ENCODE results near the gene ZBTB9. TPM values are rescaled to one million over a fixed set of nuclear protein-coding genes. Genes with fewer than 3 reads are reported as not detected.

Gene ZBTB9
- polyA plus RNA-seq, 1 donor from 2014 or later = 9.0 TPM

- no peak overlapping the region for H3K4me3 Mint-ChIP-seq
- peaks cover 5 to 9% (median 7%) of the 10 kb centered on the region in 3 donors for H3K4me1 Mint-ChIP-seq
- peaks cover 8% of the 10 kb centered on the region for H3K36me3 Mint-ChIP-seq
- H3K9me3 Mint-ChIP-seq = no peaks in the 10 kb centered on the region
- H3K27ac Mint-ChIP-seq = no peak overlapping the region
- no peaks in the 10 kb centered on the region for H3K27me3 Mint-ChIP-seq
These were observed 16.7 kb upstream of the ZBTB9 start for GRCh38 chr6:33437666-33438065.

- Mint-ChIP-seq H3K27ac (peak overlapping the region in 1 of 3 donors; percentile 33), H3K4me3 (peak overlapping the region in 1 of 4 donors; percentile 52), H3K36me3 (peaks cover 8% of the 10 kb centered on the region), H3K4me1 (peaks cover 0 to under 1% (median 0%) of the 10 kb centered on the region in 3 donors), H3K27me3 (no peaks in the 10 kb centered on the region), H3K9me3 (no peaks in the 10 kb centered on the region)
These were observed 15.3 kb upstream of the ZBTB9 start for GRCh38 chr6:33438978-33439594.

GRCh38 chr6:33439956-33440648, 14.3 kb upstream of the ZBTB9 start:
- Mint-ChIP-seq H3K27ac (peak overlapping the region in 1 of 3 donors; percentile 67), H3K4me3 (no peak overlapping the region), H3K9me3 (no peaks in the 10 kb centered on the region), H3K36me3 (peaks cover 8% of the 10 kb centered on the region), H3K27me3 (no peaks in the 10 kb centered on the region), H3K4me1 (peaks cover 0 to 1% (median 0%) of the 10 kb centered on the region in 3 donors)

GRCh38 chr6:33440649-33441309, 13.6 kb upstream of the ZBTB9 start:
- Mint-ChIP-seq H3K36me3 (peaks cover 3% of the 10 kb centered on the region), H3K4me1 (peaks cover 0 to 1% (median 0%) of the 10 kb centered on the region in 3 donors), H3K4me3 (no peak overlapping the region), H3K27ac (no peak overlapping the region), H3K9me3 (no peaks in the 10 kb centered on the region), H3K27me3 (no peaks in the 10 kb centered on the region)

GRCh38 chr6:33441457-33441856, 12.9 kb upstream of the ZBTB9 start:
- peaks cover 0 to 3% (median 1%) of the 10 kb centered on the region in 3 donors for H3K4me1 Mint-ChIP-seq
- no peaks in the 10 kb centered on the region for H3K27me3 Mint-ChIP-seq
- peaks cover 3% of the 10 kb centered on the region for H3K36me3 Mint-ChIP-seq
- H3K27ac Mint-ChIP-seq = no peak overlapping the region
- no peaks in the 10 kb centered on the region for H3K9me3 Mint-ChIP-seq
- H3K4me3 Mint-ChIP-seq = no peak overlapping the region

GRCh38 chr6:33442283-33442682, 12.1 kb upstream of the ZBTB9 start:
- H3K4me3 Mint-ChIP-seq = no peak overlapping the region
- H3K27ac Mint-ChIP-seq = peak overlapping the region in 1 of 3 donors; percentile 33
- no peaks in the 10 kb centered on the region for H3K9me3 Mint-ChIP-seq
- no peaks in the 10 kb centered on the region for H3K27me3 Mint-ChIP-seq
- H3K36me3 Mint-ChIP-seq = peaks cover 2% of the 10 kb centered on the region
- H3K4me1 Mint-ChIP-seq = peaks cover 0 to 3% (median 1%) of the 10 kb centered on the region in 3 donors

GRCh38 chr6:33443025-33443424, 11.4 kb upstream of the ZBTB9 start:
- Mint-ChIP-seq H3K4me1 (peaks cover 0 to 5% (median 1%) of the 10 kb centered on the region in 3 donors), H3K27ac (no peak overlapping the region), H3K36me3 (no peaks in the 10 kb centered on the region), H3K4me3 (peak overlapping the region in 1 of 4 donors; percentile 33), H3K27me3 (no peaks in the 10 kb centered on the region), H3K9me3 (no peaks in the 10 kb centered on the region)

GRCh38 chr6:33443619-33444504, 10.5 kb upstream of the ZBTB9 start:
- Mint-ChIP-seq H3K27me3 (no peaks in the 10 kb centered on the region), H3K4me3 (no peak overlapping the region), H3K9me3 (no peaks in the 10 kb centered on the region), H3K36me3 (no peaks in the 10 kb centered on the region), H3K4me1 (peaks cover 0 to 6% (median 1%) of the 10 kb centered on the region in 3 donors), H3K27ac (no peak overlapping the region)

GRCh38 chr6:33445119-33445603, 9.2 kb upstream of the ZBTB9 start:
- H3K4me3 Mint-ChIP-seq = no peak overlapping the region
- H3K4me1 Mint-ChIP-seq = peaks cover under 1 to 6% (median 1%) of the 10 kb centered on the region in 3 donors
- no peaks in the 10 kb centered on the region for H3K27me3 Mint-ChIP-seq
- no peaks in the 10 kb centered on the region for H3K9me3 Mint-ChIP-seq
- no peak overlapping the region for H3K27ac Mint-ChIP-seq
- no peaks in the 10 kb centered on the region for H3K36me3 Mint-ChIP-seq

- Mint-ChIP-seq H3K4me3 (no peak overlapping the region), H3K27ac (peak overlapping the region in 1 of 3 donors; percentile 80), H3K36me3 (no peaks in the 10 kb centered on the region), H3K9me3 (no peaks in the 10 kb centered on the region), H3K4me1 (peaks cover 2 to 7% (median 4%) of the 10 kb centered on the region in 3 donors), H3K27me3 (no peaks in the 10 kb centered on the region)
These were observed 8.0 kb upstream of the ZBTB9 start for GRCh38 chr6:33446356-33446755.

GRCh38 chr6:33450434-33450833, 3.9 kb upstream of the ZBTB9 start:
- H3K9me3 Mint-ChIP-seq = no peaks in the 10 kb centered on the region
- no peaks in the 10 kb centered on the region for H3K27me3 Mint-ChIP-seq
- H3K27ac Mint-ChIP-seq = peak overlapping the region; percentile 31 to 58 (median 55)
- no peaks in the 10 kb centered on the region for H3K36me3 Mint-ChIP-seq
- peak overlapping the region in 1 of 4 donors; percentile 65 for H3K4me3 Mint-ChIP-seq
- H3K4me1 Mint-ChIP-seq = peaks cover 18 to 21% (median 19%) of the 10 kb centered on the region in 3 donors

GRCh38 chr6:33451606-33452005, 2.8 kb upstream of the ZBTB9 start:
- H3K27me3 Mint-ChIP-seq = no peaks in the 10 kb centered on the region
- peak overlapping the region in 1 of 3 donors; percentile 58 for H3K27ac Mint-ChIP-seq
- H3K36me3 Mint-ChIP-seq = peaks cover 2% of the 10 kb centered on the region
- H3K4me3 Mint-ChIP-seq = no peak overlapping the region
- no peaks in the 10 kb centered on the region for H3K9me3 Mint-ChIP-seq
- H3K4me1 Mint-ChIP-seq = peaks cover 16 to 22% (median 18%) of the 10 kb centered on the region in 3 donors

GRCh38 chr6:33452496-33452895, 1.9 kb upstream of the ZBTB9 start:
- Mint-ChIP-seq H3K4me1 (peaks cover 18 to 26% (median 20%) of the 10 kb centered on the region in 3 donors), H3K27ac (no peak overlapping the region), H3K9me3 (no peaks in the 10 kb centered on the region), H3K36me3 (peaks cover 2% of the 10 kb centered on the region), H3K27me3 (no peaks in the 10 kb centered on the region), H3K4me3 (no peak overlapping the region)

GRCh38 chr6:33453393-33454008, 875 bp upstream of the ZBTB9 start:
- Mint-ChIP-seq H3K4me3 (peak overlapping the region; percentile 96 to 99 (median 99)), H3K27ac (peak overlapping the region; percentile 79 to 98 (median 95)), H3K9me3 (no peaks in the 10 kb centered on the region), H3K36me3 (peaks cover 2% of the 10 kb centered on the region), H3K4me1 (peaks cover 15 to 26% (median 20%) of the 10 kb centered on the region in 3 donors), H3K27me3 (no peaks in the 10 kb centered on the region)
